ENCODE data around the gene GGNBP2. TPM values are rescaled to one million over a fixed set of nuclear protein-coding genes. Genes with fewer than 3 reads are reported as not detected.

GGNBP2 gene
- polyA plus RNA-seq, 1 of the 3 experiments (the other 2 are of a cell fraction): 79.3 TPM

GRCh38 chr17:36583787-36584186 lies 39.1 kb downstream of the GGNBP2 start:
- Histone ChIP-seq H3K4me2 (no peak overlapping the region), H3K9ac (no peak overlapping the region), H3K4me1 (ENCODE audit: control insufficient read depth in 1 of 2, insufficient read depth in 2 of 2, low read depth in 1 of 2, low read length in 1 of 2) (no peaks in the 10 kb centered on the region), H3F3A (replicated peaks; ENCODE audit: insufficient read depth) (peaks cover 19% of the 10 kb centered on the region), H3K36me3 (replicated peaks in 1 of 2; ENCODE audit: control insufficient read depth in 1 of 2, insufficient read depth in 2 of 2, low read length in 1 of 2) (peaks cover 50 to 79% of the 10 kb centered on the region in 2 experiments), H4K20me1 (ENCODE audit: insufficient read depth) (peaks cover 6% of the 10 kb centered on the region; the same call in 1 of the 2 replicates), H3K4me3 (ENCODE audit: low read depth in 2 of 2, low read length in 1 of 2) (no peak overlapping the region), H3K9me2 (no peaks in the 10 kb centered on the region), H3K9me3 (no peaks in the 10 kb centered on the region), H2AFZ (ENCODE audit: low read depth) (no peak overlapping the region), H3K27ac (ENCODE audit: low read depth in 2 of 2, low read length in 1 of 2) (no peak overlapping the region), H3K79me2 (ENCODE audit: insufficient read depth) (peaks cover 43% of the 10 kb centered on the region), H3K27me3 (ENCODE audit: insufficient read depth) (no peaks in the 10 kb centered on the region)
- ChIA-PET CTCF (interaction anchor here (1.5 to 5.7 kb wide), 2 partner anchors 18 to 50 kb away, joined by 3 to 26 read pairs; partner anchors contain the start of genes MRM1, MYO19 and PIGW), POLR2A (no interaction called here)
- TF ChIP-seq YY1 (IDR thresholded peaks at IDR 0.05; ENCODE audit: low read depth): no peak
- no peak for TF ChIP-seq SIN3A (IDR thresholded peaks at IDR 0.05; ENCODE audit: borderline replicate concordance, low read depth, low read length)
- no peak for TF ChIP-seq MAX (IDR thresholded peaks at IDR 0.05; ENCODE audit: low read depth)
- no peak for TF ChIP-seq GABPA (IDR thresholded peaks at IDR 0.05; ENCODE audit: low read depth)
- no peak for TF ChIP-seq CTCF (IDR thresholded peaks at IDR 0.05)
- TF ChIP-seq FOXJ3 (CRISPR knock-in tag; IDR thresholded peaks at IDR 0.05): no peak
- TF ChIP-seq TAF1 (IDR thresholded peaks at IDR 0.05; ENCODE audit: borderline replicate concordance, low read depth, low read length): no peak
- no peak for TF ChIP-seq ELF1 (IDR thresholded peaks at IDR 0.05)
- no peak for TF ChIP-seq MEF2A (IDR thresholded peaks at IDR 0.05; ENCODE audit: borderline replicate concordance, low read depth)
- no peak for TF ChIP-seq CHD2 (IDR thresholded peaks at IDR 0.05; ENCODE audit: low read length, partially characterized antibody)
- no peak for TF ChIP-seq USF2 (IDR thresholded peaks at IDR 0.05; ENCODE audit: borderline replicate concordance, low read depth, low read length)
- TF ChIP-seq PBX3 (IDR thresholded peaks at IDR 0.05): no peak
- TF ChIP-seq TEAD4 (IDR thresholded peaks at IDR 0.05; ENCODE audit: borderline replicate concordance, insufficient read depth): no peak
- TF ChIP-seq NFIC (IDR thresholded peaks at IDR 0.05; ENCODE audit: borderline replicate concordance): no peak
- no peak for TF ChIP-seq FOXM1 (IDR thresholded peaks at IDR 0.05; ENCODE audit: low read depth)
- TF ChIP-seq FOSL2 (IDR thresholded peaks at IDR 0.05; ENCODE audit: borderline replicate concordance, low read depth): no peak
- no peak for TF ChIP-seq REST (IDR thresholded peaks at IDR 0.05; ENCODE audit: low read depth, low read length)
- TF ChIP-seq USF1 (IDR thresholded peaks at IDR 0.05; ENCODE audit: borderline replicate concordance, low read depth): no peak
- WGBS (ENCODE audit: low lambda C conversion rate): 88% methylated on average over 1 of the region's 1 CpG
- no peak for DNase-seq
